Liver (tissue), 9 donors: ENCODE data around the gene SOBP. TPM values are rescaled to one million over a fixed set of nuclear protein-coding genes. Genes with fewer than 3 reads are reported as not detected.

Experiments used
- DNase-seq: peaks from one replicate; pipeline ENCODE4 v3.0.0-alpha.2; 2017; ENCODE audit warnings: low spot score
- H3K27ac ChIP-seq, 2 donors: one replicate each; pipeline ENCODE4 v1.7.0; 2013; ENCODE audit warnings: inconsistent platforms in 2 of 2, low read length in 2 of 2, control low read depth in 1 of 2, low read depth in 1 of 2, mild to moderate bottlenecking in 1 of 2
- H3K27me3 ChIP-seq, 4 donors: one replicate each; pipeline versions ENCODE4 v1.6.1 to v1.7.0; 2013; ENCODE audit warnings: low read length in 3 of 4, inconsistent platforms in 1 of 4, mild to moderate bottlenecking in 1 of 4, moderate library complexity in 1 of 4; ENCODE audit not compliant: control insufficient read depth in 4 of 4, insufficient read depth in 4 of 4
- H3K36me3 ChIP-seq, 4 donors: one replicate each; pipeline versions ENCODE4 v1.6.1 to v1.7.0; 2013; ENCODE audit warnings: low read length in 3 of 4, mild to moderate bottlenecking in 3 of 4, low read depth in 1 of 4, moderate library complexity in 1 of 4; ENCODE audit not compliant: control insufficient read depth in 4 of 4, insufficient read depth in 3 of 4
- H3K4me1 ChIP-seq, 4 donors: one replicate each; pipeline versions ENCODE4 v1.6.1 to v1.7.0; 2013; ENCODE audit warnings: low read length in 3 of 4, mild to moderate bottlenecking in 3 of 4, moderate library complexity in 1 of 4; ENCODE audit not compliant: control insufficient read depth in 4 of 4, insufficient read depth in 4 of 4
- H3K4me3 ChIP-seq, 3 donors: one replicate each; pipeline versions ENCODE4 v1.6.1 to v1.7.0; 2013; ENCODE audit warnings: low read length in 3 of 3, control low read depth in 1 of 3, low read depth in 1 of 3, mild to moderate bottlenecking in 1 of 3
- H3K9ac ChIP-seq, 2 donors: one replicate each; pipeline ENCODE4 v1.7.0; 2013; ENCODE audit warnings: low read length in 2 of 2, mild to moderate bottlenecking in 2 of 2, moderate library complexity in 2 of 2, control low read depth in 1 of 2, low read depth in 1 of 2
- H3K9me3 ChIP-seq, 4 donors: one replicate each; pipeline versions ENCODE4 v1.6.1 to v1.7.0; 2013; ENCODE audit warnings: low read length in 3 of 4; ENCODE audit not compliant: control insufficient read depth in 4 of 4
- CTCF ChIP-seq: fragments of 150-350 bp; IDR thresholded peaks from 2 replicates; pipeline ENCODE4 v1.5.1; 2017; ENCODE audit warnings: improper control_type of control experiment, low read depth, low read length; ENCODE audit not compliant: missing input control
- EGR1 ChIP-seq, 2 donors: IDR thresholded peaks; 2 replicates each; pipeline ENCODE4 v1.6.1; 2016 to 2018; ENCODE audit warnings: antibody characterized with exemption in 2 of 2, low read depth in 2 of 2
- FOXA1 ChIP-seq: IDR thresholded peaks from 2 replicates; pipeline ENCODE4 v1.6.1; 2016; ENCODE audit warnings: antibody characterized with exemption
- FOXA2 ChIP-seq: IDR thresholded peaks from 2 replicates; pipeline ENCODE4 v1.6.1; 2016; ENCODE audit warnings: antibody characterized with exemption
- HNF4A ChIP-seq, 2 donors: conservative IDR thresholded peaks; 2 replicates each; pipeline ENCODE4 v1.6.1; 2016; ENCODE audit warnings: antibody characterized with exemption in 2 of 2, mild to moderate bottlenecking in 2 of 2
- HNF4G ChIP-seq: IDR thresholded peaks from 2 replicates; pipeline ENCODE4 v1.6.1; 2016; ENCODE audit warnings: antibody characterized with exemption
- NR2F2 ChIP-seq: IDR thresholded peaks from 2 replicates; pipeline ENCODE4 v1.6.1; 2016; ENCODE audit warnings: antibody characterized with exemption
- RAD21 ChIP-seq, 2 donors: IDR thresholded peaks; 2 replicates each; pipeline ENCODE4 v1.6.1; 2016; ENCODE audit warnings: antibody characterized with exemption in 2 of 2, mild to moderate bottlenecking in 2 of 2
- REST ChIP-seq: IDR thresholded peaks from 2 replicates; pipeline ENCODE4 v1.6.1; 2016; ENCODE audit warnings: antibody characterized with exemption, mild to moderate bottlenecking
- SP1 ChIP-seq: IDR thresholded peaks from 2 replicates; pipeline ENCODE4 v1.6.1; 2018; ENCODE audit warnings: antibody characterized with exemption, mild to moderate bottlenecking
- YY1 ChIP-seq: IDR thresholded peaks from 2 replicates; pipeline ENCODE4 v1.6.1; 2016; ENCODE audit warnings: antibody characterized with exemption, mild to moderate bottlenecking
- ZBTB33 ChIP-seq: IDR thresholded peaks from 2 replicates; pipeline ENCODE4 v1.6.1; 2016; ENCODE audit warnings: antibody characterized with exemption
- WGBS: extraction: QIAGEN DNeasy Blood & Tissue Kit; methylation state at CpG from one replicate; pipeline ENCODE4 v1.1.7; 2013; 5-methylcytosine and 5-hydroxymethylcytosine counted together
- polyA plus RNA-seq, 2 donors: library from polyadenylated mRNA; stranded (reverse) in 1 of 2; unstranded in 1 of 2; fragments of 200-250 nt in 1 of 2; fragments of >200 nt in 1 of 2; fragmentation: Nextera tagmentation in 1 of 2; extraction: Ambion mirVana in 1 of 2; gene quantifications; one replicate each; pipeline versions ENCODE4 v1.2.1 to v1.2.3, GENCODE V29; 2013 to 2015
- total RNA-seq, 2 donors: library from RNA; depleted of rRNA; stranded (reverse); fragments of >200 nt; gene quantifications; one replicate each; pipeline ENCODE4 v1.2.3, GENCODE V29; 2014
- donor health status: healthy.
- donor health status: healthy.
- donor health status: healthy.
- donor health status: healthy.
- donor health status: healthy.

SOBP gene
- total and polyA plus RNA-seq, 4 donors = 0.99 to 5.4 (median 1.9) TPM

- H3K36me3 ChIP-seq = no peaks in the 10 kb centered on the region
- no peak overlapping the region for H3K4me3 ChIP-seq
- H3K4me1 ChIP-seq = peaks cover 0 to 7% (median under 1%) of the 10 kb centered on the region in 4 donors
- WGBS = 88% methylated on average over 3 of the region's 3 CpGs
- no peak for DNase-seq
- H3K9ac ChIP-seq = no peak overlapping the region
- no peak overlapping the region for H3K27ac ChIP-seq
- no peak for TF ChIP-seq EGR1 (IDR thresholded peaks at IDR 0.05; ENCODE audit: low read depth in 2 of 2)
- TF ChIP-seq REST = no peak
- TF ChIP-seq FOXA1 = no peak
- TF ChIP-seq YY1 = no peak
- no peaks in the 10 kb centered on the region for H3K9me3 ChIP-seq
- no peaks in the 10 kb centered on the region for H3K27me3 ChIP-seq
These were observed 167.4 kb downstream of the SOBP start for GRCh38 chr6:107657373-107657754.

GRCh38 chr6:107657755-107658461, 168.0 kb downstream of the SOBP start:
- H3K9me3 ChIP-seq = no peaks in the 10 kb centered on the region
- 80% methylated on average over 17 of the region's 17 CpGs for WGBS
- H3K27ac ChIP-seq = no peak overlapping the region
- TF ChIP-seq SP1 = peak; percentile 13
- TF ChIP-seq CTCF = peak; percentile 3
- TF ChIP-seq ZBTB33 = no peak
- TF ChIP-seq RAD21 (IDR thresholded peaks at IDR 0.05) = peak in 1 of 2 donors; percentile 28
- no peak for TF ChIP-seq NR2F2
- TF ChIP-seq HNF4A (conservative IDR thresholded peaks at IDR 0.05) = no peak
- TF ChIP-seq HNF4G = no peak
- TF ChIP-seq REST = no peak
- TF ChIP-seq FOXA2 = no peak
- no peaks in the 10 kb centered on the region for H3K36me3 ChIP-seq
- no peaks in the 10 kb centered on the region for H3K27me3 ChIP-seq
- DNase-seq = no peak
- no peak overlapping the region for H3K4me3 ChIP-seq
- H3K4me1 ChIP-seq = peaks cover 0 to 7% (median 2%) of the 10 kb centered on the region in 4 donors
- no peak overlapping the region for H3K9ac ChIP-seq
